Brain microvascular endothelial cell (primary cell): ENCODE data around the gene KRT14.

Experiments used
- DNase-seq: peaks from one replicate; pipeline ENCODE4 v3.0.0-alpha.2; 2020
- H3K27ac ChIP-seq: fragments of 250-450 bp; sonication (Bioruptor Pico); 2 replicates; pipeline ENCODE4 v1.5.1; 2020; ENCODE audit warnings: mild to moderate bottlenecking, moderate library complexity
- H3K27me3 ChIP-seq: fragments of 250-450 bp; sonication (Bioruptor Pico); replicated peaks from 2 replicates; pipeline ENCODE4 v1.5.1; 2020; ENCODE audit warnings: mild to moderate bottlenecking
- H3K36me3 ChIP-seq: fragments of 250-450 bp; sonication (Bioruptor Pico); replicated peaks from 2 replicates; pipeline ENCODE4 v1.5.1; 2020; ENCODE audit warnings: mild to moderate bottlenecking
- H3K4me3 ChIP-seq: 2 replicates; pipeline ENCODE4 v1.5.1; 2011; ENCODE audit warnings: low read depth, mild to moderate bottlenecking, control low read depth, low read length, moderate library complexity
- CTCF ChIP-seq: IDR thresholded peaks from 2 replicates; pipeline ENCODE4 v1.5.1; 2011; ENCODE audit warnings: low read depth, mild to moderate bottlenecking, moderate library complexity, low read length, control low read depth, inconsistent platforms; ENCODE audit errors: missing control alignments
- in situ Hi-C: cut with HindIII; loops from 2 replicates; pipeline ENCODE4 v1.10.0; 2017; ENCODE audit warnings: low sequenced_read_pairs, low pct_ligation_motif_present

The KRT14 gene

DNA sequence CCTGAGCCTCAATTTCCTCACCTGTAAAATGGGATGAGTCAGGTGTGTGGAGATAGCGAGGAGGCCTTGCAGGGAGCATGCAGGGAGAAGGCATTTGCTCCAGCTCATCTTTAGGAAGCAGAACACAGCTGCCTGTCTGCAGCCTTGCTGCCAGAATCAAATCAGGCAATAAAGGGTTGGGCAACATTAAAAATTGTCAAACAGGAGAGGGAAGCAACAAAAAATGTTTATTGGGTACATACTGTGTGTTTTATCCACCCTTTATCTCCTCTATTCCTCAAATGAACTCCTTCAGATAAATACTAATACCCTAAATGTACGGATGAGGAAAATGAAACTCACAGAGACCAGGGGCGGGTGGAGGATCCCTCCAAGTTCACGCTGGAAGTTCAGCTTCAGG is 13.6 kb upstream of the KRT14 start:
- in situ Hi-C loops, result no loop called here
- DNase-seq, result no peak
- TF ChIP-seq CTCF, result no peak
- Histone ChIP-seq H3K36me3 (no peaks in the 10 kb centered on the region), H3K4me3 (no peak overlapping the region), H3K27me3 (no peaks in the 10 kb centered on the region), H3K27ac (no peak overlapping the region)

DNA sequence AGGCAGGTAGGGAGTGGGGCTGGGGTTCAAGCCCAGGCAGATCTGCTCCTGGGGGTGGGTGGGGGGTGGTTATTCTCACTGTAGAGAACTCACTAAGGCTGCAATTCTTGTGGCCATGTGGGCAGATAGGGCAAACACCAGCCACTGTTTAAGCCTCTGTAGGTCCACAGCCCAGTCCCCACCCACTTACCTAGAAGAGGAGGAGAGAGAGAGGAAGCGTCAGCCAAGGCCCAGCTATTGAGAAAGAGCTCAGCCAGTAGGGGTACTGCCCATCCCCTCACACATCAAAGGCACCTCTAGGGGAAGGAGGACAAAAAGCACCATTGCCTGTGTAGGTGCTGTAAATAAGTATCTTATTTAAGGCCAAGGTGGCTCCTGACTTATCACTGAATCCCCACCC is 13.0 kb upstream of the KRT14 start:
- Histone ChIP-seq H3K27me3 (no peaks in the 10 kb centered on the region), H3K27ac (no peak overlapping the region), H3K36me3 (no peaks in the 10 kb centered on the region), H3K4me3 (no peak overlapping the region)
- DNase-seq, result no peak
- TF ChIP-seq CTCF, result no peak
- in situ Hi-C loops, result no loop called here

DNA sequence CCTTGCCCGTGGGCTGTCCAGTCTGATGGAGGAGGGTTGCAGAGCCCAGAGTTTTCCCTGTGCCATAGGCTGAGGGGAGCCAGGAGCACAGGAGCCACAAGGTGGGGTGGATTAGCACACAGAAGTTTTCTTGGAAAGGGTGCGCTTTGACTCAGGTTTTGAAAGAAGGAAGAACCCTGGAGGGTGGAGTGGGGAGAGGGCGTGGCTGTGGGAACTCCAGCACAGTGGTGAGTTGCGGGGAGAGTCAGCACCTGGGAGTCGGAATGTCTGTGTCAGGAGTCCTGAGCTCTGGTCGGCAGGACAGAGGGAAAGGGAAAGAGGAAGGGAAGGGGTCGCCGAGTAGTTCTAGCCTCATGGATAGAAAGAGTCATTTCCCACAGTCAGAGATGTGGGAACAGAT is 8.9 kb upstream of the KRT14 start:
- no peak overlapping the region for H3K4me3 ChIP-seq
- no peak for DNase-seq
- TF ChIP-seq CTCF, result no peak
- no peak overlapping the region for H3K27ac ChIP-seq
- in situ Hi-C loops, result no loop called here
- no peaks in the 10 kb centered on the region for H3K36me3 ChIP-seq
- no peaks in the 10 kb centered on the region for H3K27me3 ChIP-seq

DNA sequence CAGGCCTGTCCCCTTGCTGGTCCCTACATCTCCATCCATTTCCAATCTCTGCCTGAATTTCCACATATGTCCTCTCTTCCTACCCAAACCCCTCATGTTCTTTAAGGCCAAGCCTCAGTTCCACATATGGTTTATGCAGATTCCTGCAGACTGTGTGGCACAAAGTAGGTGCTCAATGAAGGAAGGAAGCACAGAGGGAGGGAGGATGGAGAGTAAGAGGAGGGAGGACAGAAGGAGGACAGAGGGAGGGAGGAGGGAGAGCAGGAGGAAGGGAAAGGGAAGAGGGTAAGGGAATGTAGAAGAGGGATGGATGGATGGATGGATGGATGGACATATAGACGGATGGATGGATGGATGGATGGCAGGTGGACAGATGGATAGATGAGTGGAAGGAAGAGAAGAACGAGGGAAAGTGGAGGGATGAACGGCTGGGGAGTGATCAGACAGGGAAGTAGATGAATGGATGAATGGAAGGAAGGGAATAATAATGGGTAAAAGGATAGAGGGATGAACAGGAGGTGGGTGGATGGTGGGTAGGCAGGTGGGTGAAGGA is 7.7 kb upstream of the KRT14 start:
- no peak overlapping the region for H3K4me3 ChIP-seq
- in situ Hi-C loops, result no loop called here
- no peak overlapping the region for H3K27ac ChIP-seq
- H3K27me3 ChIP-seq, result no peaks in the 10 kb centered on the region
- no peak for TF ChIP-seq CTCF
- DNase-seq, result no peak
- no peaks in the 10 kb centered on the region for H3K36me3 ChIP-seq

- in situ Hi-C loops, result no loop called here
Measured at GRCh38 chr17:41593306-41593981, 6.7 kb upstream of the KRT14 start.

More at GRCh38 chr17:41593306-41593981, 6.7 kb upstream of the KRT14 start:
- Histone ChIP-seq H3K4me3 (no peak overlapping the region), H3K27ac (no peak overlapping the region), H3K36me3 (no peaks in the 10 kb centered on the region), H3K27me3 (no peaks in the 10 kb centered on the region)
- no peak for TF ChIP-seq CTCF
- no peak for DNase-seq
